ENCODE data around the gene TMEM60. TPM values are rescaled to one million over a fixed set of nuclear protein-coding genes. Genes with fewer than 3 reads are reported as not detected.

TMEM60 gene
- total and polyA plus RNA-seq, 10 of the 15 experiments (the other 5 are each of a cell fraction or from before 2014, with no cell fraction given): 13.2 to 94.2 (median 30.2) TPM

- Histone ChIP-seq H3K4me2 (ENCODE audit: control insufficient read depth, insufficient read depth) (no peak overlapping the region), H3K27me3 (replicated peaks in 1 of 2; ENCODE audit: control insufficient read depth in 2 of 2, insufficient read depth in 2 of 2, low read length in 1 of 2) (no peaks in the 10 kb centered on the region), H3K4me3 (no peak overlapping the region), H3K36me3 (ENCODE audit: control insufficient read depth in 2 of 2, insufficient read depth in 2 of 2, low read length in 1 of 2) (peaks cover 0 to 2% of the 10 kb centered on the region in 2 experiments; a peak in 2 of 4 replicates), H2AFZ (ENCODE audit: control insufficient read depth, low read depth, low read length) (no peak overlapping the region), H4K20me1 (ENCODE audit: control insufficient read depth, insufficient read depth) (no peaks in the 10 kb centered on the region), H3K4me1 (ENCODE audit: control insufficient read depth, insufficient read depth, low read length) (peaks cover 3% of the 10 kb centered on the region; the same call in 1 of the 2 replicates), H3K9ac (ENCODE audit: control insufficient read depth, insufficient read depth, low read length) (no peak overlapping the region), H3K79me2 (ENCODE audit: control insufficient read depth, insufficient read depth, low read length) (peaks cover 40% of the 10 kb centered on the region), H3K27ac (ENCODE audit: control insufficient read depth, insufficient read depth) (no peak overlapping the region), H3K9me3 (replicated peaks; ENCODE audit: control insufficient read depth, insufficient read depth, low read length) (no peaks in the 10 kb centered on the region)
- in situ Hi-C loops (cut with MboI) (no loop called here), intact Hi-C loops (cut with micrococcal nuclease; ENCODE audit: unreplicated experiment) (loop anchor here (1.0 to 5.0 kb wide), 3 partner anchors 63 to 102 kb away; partner anchors contain the start of gene RSBN1L)
- TF ChIP-seq, protein P1, sequence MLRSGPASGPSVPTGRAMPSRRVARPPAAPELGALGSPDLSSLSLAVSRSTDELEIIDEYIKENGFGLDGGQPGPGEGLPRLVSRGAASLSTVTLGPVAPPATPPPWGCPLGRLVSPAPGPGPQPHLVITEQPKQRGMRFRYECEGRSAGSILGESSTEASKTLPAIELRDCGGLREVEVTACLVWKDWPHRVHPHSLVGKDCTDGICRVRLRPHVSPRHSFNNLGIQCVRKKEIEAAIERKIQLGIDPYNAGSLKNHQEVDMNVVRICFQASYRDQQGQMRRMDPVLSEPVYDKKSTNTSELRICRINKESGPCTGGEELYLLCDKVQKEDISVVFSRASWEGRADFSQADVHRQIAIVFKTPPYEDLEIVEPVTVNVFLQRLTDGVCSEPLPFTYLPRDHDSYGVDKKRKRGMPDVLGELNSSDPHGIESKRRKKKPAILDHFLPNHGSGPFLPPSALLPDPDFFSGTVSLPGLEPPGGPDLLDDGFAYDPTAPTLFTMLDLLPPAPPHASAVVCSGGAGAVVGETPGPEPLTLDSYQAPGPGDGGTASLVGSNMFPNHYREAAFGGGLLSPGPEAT (IDR thresholded peaks at IDR 0.05; ENCODE audit: low read depth): no peak
- TF ChIP-seq SKIL (IDR thresholded peaks at IDR 0.05; ENCODE audit: low read depth, poor library complexity, severe bottlenecking) (peak; percentile 46), FOXM1 (IDR thresholded peaks at IDR 0.05; ENCODE audit: low read depth, low read length) (no peak), RB1 (IDR thresholded peaks at IDR 0.05; ENCODE audit: borderline replicate concordance) (no peak), MYC (IDR thresholded peaks at IDR 0.05; ENCODE audit: insufficient read depth, insufficient read length, insufficient replicate concordance, low read length, severe bottlenecking) (no peak), MXI1 (IDR thresholded peaks at IDR 0.05; ENCODE audit: low read depth, low read length) (0 out of 2 replicates have a peak, but pooled peaks have one; percentile 28), POLR2AphosphoS2 (IDR thresholded peaks at IDR 0.05; ENCODE audit: low read depth, low read length) (no peak), CTCF (IDR thresholded peaks at IDR 0.05 in 2 of 3, conservative IDR thresholded peaks at IDR 0.05 in 1 of 3; ENCODE audit: control insufficient read depth in 2 of 3, extremely low read depth in 1 of 3, insufficient read depth in 1 of 3, low read depth in 3 of 3, low read length in 3 of 3) (peak; percentile 61 to 79 (median 78)), RAD21 (IDR thresholded peaks at IDR 0.05; ENCODE audit: insufficient read depth, low read depth, low read length) (peak; percentile 96), SMC3 (IDR thresholded peaks at IDR 0.05; ENCODE audit: borderline replicate concordance, low read length) (peak; percentile 86), ZNF384 (IDR thresholded peaks at IDR 0.05; ENCODE audit: borderline replicate concordance, low read depth, low read length) (peak; percentile 27; the same call in 1 of the 2 replicates), SRF (IDR thresholded peaks at IDR 0.05; ENCODE audit: low read depth in 2 of 2, low read length in 2 of 2) (no peak), ZNF274 (IDR thresholded peaks at IDR 0.05; ENCODE audit: insufficient read depth, insufficient read length) (no peak)
- ChIA-PET CTCF (interaction anchor here (0.6 to 3.7 kb wide), 34 partner anchors 11 to 572 kb away, joined by 3 to 225 read pairs (median 4); partner anchors contain the start of genes PHTF2, RSBN1L and TMEM60), SMC1A (ENCODE audit: uncharacterized antibody, unreplicated experiment) (interaction anchor here (0.6 to 3.6 kb wide), 24 partner anchors 11 to 489 kb away, joined by 3 to 75 read pairs (median 4); no protein-coding TSS in a partner anchor), POLR2A (interaction anchor here (1.0 kb wide), 1 partner anchor 43 kb away, joined by 4 read pairs; no protein-coding TSS in a partner anchor), RAD21 (ENCODE audit: unreplicated experiment) (interaction anchor here (0.8 to 3.7 kb wide), 12 partner anchors 12 to 428 kb away, joined by 3 to 58 read pairs (median 4); no protein-coding TSS in a partner anchor)
- peak; percentile 83 for ATAC-seq
- FAIRE-seq: peak; percentile 97
- DNase-seq (ENCODE audit: low read depth, low spot score): peak; percentile 38
- no TSS peak for BruUV-seq (replicated peaks)
- WGBS (ENCODE audit: insufficient coverage, insufficient replicate concordance, low lambda C conversion rate, missing lambda C conversion rate): 0% methylated on average over 3 of the region's 3 CpGs
These were observed 38.8 kb downstream of the TMEM60 start for GRCh38 chr7:77759294-77759889.
